HCT116 (cell line): Measurements from ENCODE around the gene CD2. TPM values are rescaled to one million over a fixed set of nuclear protein-coding genes. Genes with fewer than 3 reads are reported as not detected.

Source experiments
- ATAC-seq: fragments of 200-7000 bp; cut with Tn5 transposase; 2 replicates; pipeline ENCODE4 v1.9.1; 2020; ENCODE audit warnings: mild to moderate bottlenecking, moderate library complexity
- BruUV-seq: library from RNA; stranded (reverse); fragments of 400-500 nt; replicated peaks from 2 replicates; lab custom pipeline; 2021; lab: Mats Ljungman, UMichigan
- CTCF ChIA-PET: fragments of 300-600 bp; sonication (Branson Sonifier 250); formaldehyde crosslinking; loops from one replicate; lab custom pipeline; 2021; ENCODE audit warnings: antibody characterized with exemption; lab: Charles Lee
- POLR2A ChIA-PET: fragments of 300-600, 350-600 bp; sonication (Branson Sonifier 250); formaldehyde crosslinking; loops from one replicate; lab custom pipeline; 2021; ENCODE audit warnings: antibody characterized with exemption; lab: Charles Lee
- RAD21 ChIA-PET, 2 experiments: fragments of 300-600 bp; sonication (Branson Sonifier 250); formaldehyde crosslinking; loops; one replicate each; lab custom pipeline; 2023; ENCODE audit warnings: low total read pairs in 2 of 2; ENCODE audit not compliant: uncharacterized antibody in 2 of 2, unreplicated experiment in 2 of 2, low non-redundant PET in 1 of 2; lab: Charles Lee
- DNase-seq: peaks from one replicate; pipeline ENCODE4 v3.0.0-alpha.2; 2010; ENCODE audit warnings: low read depth, low spot score
- H2AFZ ChIP-seq: fragments of 200-600 bp; shearing (Covaris generic), sonication (generic); 2 replicates; pipeline ENCODE4 v1.6.1; 2017; ENCODE audit warnings: low read depth, mixed run types, mixed read lengths, antibody characterized with exemption, low read length; ENCODE audit not compliant: poor library complexity, severe bottlenecking
- H3K27ac ChIP-seq: 2 replicates; pipeline ENCODE4 v1.5.1; 2012; ENCODE audit warnings: low read depth, low read length
- H3K27me3 ChIP-seq: fragments of 200-600 bp; sonication (generic); 2 replicates; pipeline ENCODE4 v1.6.1; 2016; ENCODE audit warnings: mixed run types, low read length, mixed read lengths; ENCODE audit not compliant: insufficient read depth
- H3K36me3 ChIP-seq, 2 experiments: fragments of 200-500 bp in 1 of 2; fragments of 200-600 bp in 1 of 2; sonication (Bioruptor generic) in 1 of 2; sonication (generic) in 1 of 2; 2 replicates each; pipeline versions ENCODE4 v1.5.1 to v1.6.1; 2014 to 2016; ENCODE audit warnings: low read length in 2 of 2, inconsistent platforms in 1 of 2, mixed read lengths in 1 of 2, mixed run types in 1 of 2; ENCODE audit not compliant: insufficient read depth in 2 of 2, control insufficient read depth in 1 of 2
- H3K4me1 ChIP-seq, 2 experiments: fragments of 200-600 bp in 1 of 2; sonication (generic) in 1 of 2; 2 replicates each; pipeline versions ENCODE4 v1.5.1 to v1.6.1; 2012 to 2017; ENCODE audit warnings: low read length in 2 of 2, inconsistent platforms in 1 of 2, mild to moderate bottlenecking in 1 of 2, mixed read lengths in 1 of 2, mixed run types in 1 of 2, moderate library complexity in 1 of 2; ENCODE audit not compliant: insufficient read depth in 2 of 2, control insufficient read depth in 1 of 2
- H3K4me2 ChIP-seq: fragments of 200-600 bp; sonication (generic); 2 replicates; pipeline ENCODE4 v1.6.1; 2017; ENCODE audit warnings: mixed run types, low read length, mixed read lengths
- H3K4me3 ChIP-seq, 2 experiments: fragments of 200-600 bp in 1 of 2; sonication (generic) in 1 of 2; replicated peaks in 1 of 2; 2 replicates each; pipeline ENCODE4 v1.5.1; 2011 to 2016; ENCODE audit warnings: low read length in 2 of 2, control low read depth in 1 of 2, low read depth in 1 of 2, mild to moderate bottlenecking in 1 of 2, mixed read lengths in 1 of 2, mixed run types in 1 of 2
- H3K79me2 ChIP-seq: fragments of 200-600 bp; sonication (generic); 2 replicates; pipeline ENCODE4 v1.6.1; 2017; ENCODE audit warnings: mild to moderate bottlenecking, mixed run types, low read length, moderate library complexity, mixed read lengths; ENCODE audit not compliant: insufficient read depth
- H3K9ac ChIP-seq: fragments of 200-600 bp; sonication (generic); 2 replicates; pipeline ENCODE4 v1.6.1; 2016; ENCODE audit warnings: low read length, mixed read lengths
- H3K9me2 ChIP-seq: fragments of 200-600 bp; sonication (generic), shearing (Covaris generic); 2 replicates; pipeline ENCODE4 v1.6.1; 2017; ENCODE audit warnings: mixed run types, mild to moderate bottlenecking, moderate library complexity; ENCODE audit not compliant: insufficient read depth
- H3K9me3 ChIP-seq, 2 experiments: fragments of 200-500 bp in 1 of 2; fragments of 200-600 bp in 1 of 2; sonication (Bioruptor generic) in 1 of 2; sonication (generic) in 1 of 2; 2 replicates each; pipeline ENCODE4 v1.6.1; 2014 to 2017; ENCODE audit warnings: low read length in 2 of 2, mixed read lengths in 2 of 2, inconsistent platforms in 1 of 2, low read depth in 1 of 2, mild to moderate bottlenecking in 1 of 2, mixed run types in 1 of 2, moderate library complexity in 1 of 2; ENCODE audit not compliant: control insufficient read depth in 1 of 2, insufficient read depth in 1 of 2
- H4K20me1 ChIP-seq: fragments of 200-600 bp; sonication (generic), shearing (Covaris generic); 2 replicates; pipeline ENCODE4 v1.6.1; 2017; ENCODE audit warnings: mixed run types, mild to moderate bottlenecking, moderate library complexity; ENCODE audit not compliant: insufficient read depth
- CBX3 ChIP-seq: IDR thresholded peaks from 2 replicates; pipeline ENCODE4 v1.6.1; 2012; ENCODE audit warnings: low read depth
- CEBPB ChIP-seq: IDR thresholded peaks from 2 replicates; pipeline ENCODE4 v1.6.1; 2012; ENCODE audit warnings: low read depth
- CTCF ChIP-seq, 3 experiments: fragments of 200-600 bp in 1 of 3; sonication (generic) in 1 of 3; IDR thresholded peaks in 2 of 3; conservative IDR thresholded peaks in 1 of 3; 2 replicates each; pipeline ENCODE4 v1.5.1; 2012 to 2017; ENCODE audit warnings: low read depth in 2 of 3, low read length in 2 of 3, antibody characterized with exemption in 1 of 3, borderline replicate concordance in 1 of 3, control low read depth in 1 of 3, mild to moderate bottlenecking in 1 of 3, mixed read lengths in 1 of 3, mixed run types in 1 of 3, moderate library complexity in 1 of 3; ENCODE audit not compliant: insufficient read depth in 1 of 3
- EGR1 ChIP-seq: IDR thresholded peaks from 2 replicates; pipeline ENCODE4 v1.6.1; 2012; ENCODE audit warnings: low read depth
- EZH2phosphoT487 ChIP-seq: fragments of 200-600 bp; IDR thresholded peaks from 2 replicates; pipeline ENCODE4 v1.6.1; 2018; ENCODE audit warnings: antibody characterized with exemption, borderline replicate concordance
- FOSL1 ChIP-seq: IDR thresholded peaks from 2 replicates; pipeline ENCODE4 v1.6.1; 2012; ENCODE audit warnings: low read depth
- JUND ChIP-seq: IDR thresholded peaks from 2 replicates; pipeline ENCODE4 v1.6.1; 2012
- MAX ChIP-seq: IDR thresholded peaks from 2 replicates; pipeline ENCODE4 v1.6.1; 2012
- POLR2A ChIP-seq: IDR thresholded peaks from 2 replicates; pipeline ENCODE4 v1.7.0; 2011; ENCODE audit warnings: borderline replicate concordance; ENCODE audit not compliant: insufficient read depth, insufficient read length; ENCODE audit errors: extremely low read depth
- POLR2AphosphoS5 ChIP-seq: IDR thresholded peaks from 2 replicates; pipeline ENCODE4 v1.6.1; 2011; ENCODE audit warnings: mild to moderate bottlenecking, low read depth, low read length, moderate library complexity
- RAD21 ChIP-seq: IDR thresholded peaks from 2 replicates; pipeline ENCODE4 v1.6.1; 2012; ENCODE audit warnings: low read depth, mild to moderate bottlenecking
- REST ChIP-seq: IDR thresholded peaks from 2 replicates; pipeline ENCODE4 v1.6.1; 2012; ENCODE audit warnings: low read depth
- SRF ChIP-seq: IDR thresholded peaks from 2 replicates; pipeline ENCODE4 v1.6.1; 2012; ENCODE audit warnings: low read depth
- TCF7L2 ChIP-seq: IDR thresholded peaks from 2 replicates; pipeline ENCODE4 v1.7.0; 2011; ENCODE audit warnings: borderline replicate concordance, inconsistent platforms; ENCODE audit not compliant: insufficient read depth, insufficient read length; ENCODE audit errors: extremely low read depth
- YY1 ChIP-seq: IDR thresholded peaks from 2 replicates; pipeline ENCODE4 v1.6.1; 2011; ENCODE audit warnings: low read length, low read depth, moderate library complexity, mild to moderate bottlenecking; ENCODE audit not compliant: insufficient replicate concordance; ENCODE audit errors: extremely low read depth
- ZBTB33 ChIP-seq: IDR thresholded peaks from 2 replicates; pipeline ENCODE4 v1.6.1; 2011; ENCODE audit warnings: mild to moderate bottlenecking, low read length, moderate library complexity; ENCODE audit not compliant: insufficient replicate concordance; ENCODE audit errors: extremely low read depth
- ZNF274 ChIP-seq: fragments of 200-500 bp; sonication (Bioruptor generic); IDR thresholded peaks from 2 replicates; pipeline ENCODE4 v1.6.1; 2014; ENCODE audit warnings: mild to moderate bottlenecking, low read depth, low read length, inconsistent platforms
- intact Hi-C: fragments of 100-400 bp; cut with micrococcal nuclease; formaldehyde crosslinking; loops from 2 replicates; pipeline ENCODE4 v1.10.0; 2022
- total RNA-seq: library from RNA; stranded (reverse); gene quantifications from one replicate; pipeline ENCODE4 v1.2.1, GENCODE V29; 2021; ENCODE audit not compliant: unreplicated experiment

The CD2 gene
- total RNA-seq, 1 experiment from 2014 or later = 0.57 TPM

- no peaks in the 10 kb centered on the region for H3K36me3 ChIP-seq
- CTCF ChIA-PET = no interaction called here
- no peaks in the 10 kb centered on the region for H3K27me3 ChIP-seq
- no peak overlapping the region for H2AFZ ChIP-seq
- H3K9ac ChIP-seq = no peak overlapping the region
- no peaks in the 10 kb centered on the region for H3K9me2 ChIP-seq
- BruUV-seq = no TSS peak
- H4K20me1 ChIP-seq = no peaks in the 10 kb centered on the region
- no peak overlapping the region for H3K4me2 ChIP-seq
- no peaks in the 10 kb centered on the region for H3K4me1 ChIP-seq
- intact Hi-C loops = no loop called here
- no peaks in the 10 kb centered on the region for H3K79me2 ChIP-seq
- no peak for ATAC-seq
- DNase-seq = no peak
- H3K9me3 ChIP-seq = no peaks in the 10 kb centered on the region
- RAD21 ChIA-PET = no interaction called here
- H3K4me3 ChIP-seq = no peak overlapping the region
- POLR2A ChIA-PET = no interaction called here
- TF ChIP-seq EZH2phosphoT487 (no peak), JUND (no peak), EGR1 (no peak), CEBPB (no peak), SRF (no peak), REST (no peak), ZBTB33 (no peak), POLR2A (no peak), CTCF (IDR thresholded peaks at IDR 0.05 in 2 of 3, conservative IDR thresholded peaks at IDR 0.05 in 1 of 3; ENCODE audit: borderline replicate concordance in 1 of 3, insufficient read depth in 1 of 3, low read depth in 2 of 3, low read length in 2 of 3) (no peak), MAX (no peak), YY1 (no peak), FOSL1 (no peak), CBX3 (no peak), ZNF274 (no peak), RAD21 (no peak), POLR2AphosphoS5 (no peak), TCF7L2 (no peak)
- no peak overlapping the region for H3K27ac ChIP-seq
Measured at GRCh38 chr1:116710420-116711262, 43.6 kb upstream of the CD2 start.
